HTERT RPE-1 (cell line): Measurements from ENCODE around the gene TAF5L.
"Not testable (repeated sequence)": the region's sequence is repeated elsewhere in the genome, so short reads cannot be mapped to it uniquely, and the experiment has no call there.

Experiments used
- in situ Hi-C: fragments of 300-500 bp; cut with MboI; formaldehyde crosslinking; loops from 4 replicates; pipeline ENCODE4 v1.14.3; 2020; ENCODE audit warnings: low sequenced_read_pairs

TAF5L gene

GRCh38 chr1:229608590-229608989, 17.3 kb downstream of the TAF5L start:
- in situ Hi-C loops: no loop called here

- in situ Hi-C loops: no loop called here
These were observed 18.6 kb downstream of the TAF5L start for GRCh38 chr1:229607370-229607769.

GRCh38 chr1:229603371-229604005, 22.4 kb downstream of the TAF5L start:
- in situ Hi-C loops: no loop called here

GRCh38 chr1:229600229-229600628, 25.7 kb downstream of the TAF5L start:
- in situ Hi-C loops: no loop called here

- in situ Hi-C loops: no loop called here
These were observed 26.5 kb downstream of the TAF5L start for GRCh38 chr1:229599218-229599954.

- in situ Hi-C loops: no loop called here
These were observed 28.0 kb downstream of the TAF5L start for GRCh38 chr1:229597877-229598276.

GRCh38 chr1:229596925-229597699, 28.8 kb downstream of the TAF5L start:
- in situ Hi-C loops: no loop called here

- in situ Hi-C loops: not testable (repeated sequence)
These were observed 30.0 kb downstream of the TAF5L start for GRCh38 chr1:229595876-229596275.

- in situ Hi-C loops: no loop called here
These were observed 31.5 kb downstream of the TAF5L start for GRCh38 chr1:229594227-229595008.

GRCh38 chr1:229593800-229594199, 32.1 kb downstream of the TAF5L start:
- in situ Hi-C loops: no loop called here

GRCh38 chr1:229590119-229590518, 35.8 kb downstream of the TAF5L start:
- in situ Hi-C loops: no loop called here

GRCh38 chr1:229585338-229585737, 40.6 kb downstream of the TAF5L start:
- in situ Hi-C loops: no loop called here

- in situ Hi-C loops: no loop called here
These were observed 43.2 kb downstream of the TAF5L start for GRCh38 chr1:229582715-229583114.

GRCh38 chr1:229582011-229582694, 43.8 kb downstream of the TAF5L start:
- in situ Hi-C loops: no loop called here

GRCh38 chr1:229581485-229581884, 44.4 kb downstream of the TAF5L start:
- in situ Hi-C loops: no loop called here

- in situ Hi-C loops: no loop called here
These were observed 46.8 kb downstream of the TAF5L start for GRCh38 chr1:229579059-229579673.

- in situ Hi-C loops: no loop called here
These were observed 47.5 kb downstream of the TAF5L start for GRCh38 chr1:229578168-229579058.

- in situ Hi-C loops: no loop called here
These were observed 51.1 kb downstream of the TAF5L start for GRCh38 chr1:229574679-229575442.
